H1 (cell line): Measurements from ENCODE around the gene ZNF823. TPM values are rescaled to one million over a fixed set of nuclear protein-coding genes. Genes with fewer than 3 reads are reported as not detected.

Source experiments
- BACH1 ChIP-seq: IDR thresholded peaks from 2 replicates; pipeline ENCODE4 v1.6.1; 2012; ENCODE audit warnings: low read length, improper control_type of control experiment
- CREB1 ChIP-seq: IDR thresholded peaks from 2 replicates; pipeline ENCODE4 v1.6.1; 2012; ENCODE audit warnings: inconsistent platforms
- CTCF ChIP-seq, 3 experiments: IDR thresholded peaks; 1 replicate in 2 of 3; 2 replicates in 1 of 3; pipeline versions ENCODE4 v1.5.1 to v1.6.1; 2011; ENCODE audit warnings: low read length in 3 of 3, mild to moderate bottlenecking in 3 of 3, inconsistent platforms in 2 of 3, low read depth in 1 of 3, moderate library complexity in 1 of 3; ENCODE audit not compliant: insufficient read depth in 1 of 3; ENCODE audit errors: control extremely low read depth in 1 of 3
- GABPA ChIP-seq: IDR thresholded peaks from 2 replicates; pipeline ENCODE4 v1.6.1; 2011; ENCODE audit warnings: mild to moderate bottlenecking, low read length, moderate library complexity, borderline replicate concordance; ENCODE audit not compliant: insufficient read depth
- KDM5A ChIP-seq: fragments of 200-600 bp; IDR thresholded peaks from 2 replicates; pipeline ENCODE4 v1.7.1; 2012; ENCODE audit warnings: mild to moderate bottlenecking, low read length, inconsistent platforms, mixed read lengths
- PHF8 ChIP-seq: fragments of 200-600 bp; sonication (generic); conservative IDR thresholded peaks from 2 replicates; pipeline ENCODE4 v1.7.1; 2012; ENCODE audit warnings: low read depth, mild to moderate bottlenecking, inconsistent platforms, low read length, moderate library complexity
- SP1 ChIP-seq: IDR thresholded peaks from 2 replicates; pipeline ENCODE4 v1.6.1; 2011; ENCODE audit warnings: low read depth, low read length
- polyA plus RNA-seq, 7 experiments: library from polyadenylated mRNA; depleted of rRNA in 3 of 7; stranded (reverse) in 5 of 7; unstranded in 2 of 7; fragments of >200 nt in 5 of 7; fragments of 200-250 nt in 2 of 7; gene quantifications; 1 replicate in 5 of 7; 2 replicates in 1 of 7; 4 replicates in 1 of 7; pipeline versions ENCODE4 v1.2.1 to v1.2.3, GENCODE V29; 2011 to 2013; ENCODE audit warnings: missing spikeins in 2 of 7, mixed read lengths in 2 of 7
- total RNA-seq: library from RNA; stranded (reverse); fragmentation: NEBNext Ultra II Directional; extraction: Animal tissue kit (Norgen Biotek cat#: 25700); gene quantifications from 2 replicates; pipeline ENCODE4 v1.2.1, GENCODE V29; 2021

The ZNF823 gene
- total and polyA plus RNA-seq, 2 of the 8 experiments (the other 6 are each of a cell fraction or from before 2014, with no cell fraction given), result 0.73 to 2.4 TPM

GRCh38 chr19:11769995-11770394 is 31.2 kb upstream of the ZNF823 start (continued):
- TF ChIP-seq CTCF (IDR thresholded peaks at IDR 0.05; ENCODE audit: control extremely low read depth in 1 of 3, insufficient read depth in 1 of 3, low read depth in 1 of 3, low read length in 3 of 3), result no peak
- TF ChIP-seq SP1, result no peak
- no peak for TF ChIP-seq BACH1
- TF ChIP-seq PHF8, result no peak
- TF ChIP-seq CREB1, result no peak
- TF ChIP-seq GABPA, result no peak
- no peak for TF ChIP-seq KDM5A
